Skin of body (tissue), 2 donors: ENCODE results near the gene NUBP2. TPM values are rescaled to one million over a fixed set of nuclear protein-coding genes. Genes with fewer than 3 reads are reported as not detected.

ENCODE experiments used
- DNase-seq: peaks from one replicate; lab custom pipeline; 2025; lab: John Stamatoyannopoulos, UW
- total RNA-seq: library from RNA; depleted of rRNA; stranded (reverse); fragments of >200 nt; gene quantifications from one replicate; pipeline ENCODE4 v1.2.3, GENCODE V29; 2014

NUBP2 gene
- total RNA-seq, 1 donor from 2014 or later: 26.0 TPM

DNA sequence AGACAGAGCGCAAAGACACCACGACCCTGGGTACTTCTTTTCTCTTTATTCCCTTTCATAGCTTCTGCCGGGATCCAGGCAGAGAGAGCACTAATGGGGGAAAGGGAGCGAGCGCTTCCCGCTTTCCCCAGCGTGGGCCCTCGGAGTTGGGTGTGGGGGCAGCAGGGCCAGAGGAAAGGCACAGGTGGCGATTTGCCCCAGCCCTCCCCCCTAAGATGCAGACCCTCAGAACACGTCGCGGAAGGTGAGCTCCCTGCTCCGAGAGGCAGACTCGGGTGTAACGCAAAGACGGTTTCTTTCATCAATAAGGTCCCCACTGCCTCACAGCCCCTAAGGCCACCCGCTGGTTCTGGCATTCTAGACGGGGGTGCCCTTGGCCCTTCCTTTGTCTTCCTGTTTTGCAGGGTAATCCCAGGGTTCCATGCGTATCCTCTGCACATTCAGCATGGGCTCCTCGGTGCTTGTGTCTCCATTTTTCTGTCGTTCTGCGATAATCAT, 10.8 kb upstream of the NUBP2 start:
- peak; percentile 23 for DNase-seq

DNA sequence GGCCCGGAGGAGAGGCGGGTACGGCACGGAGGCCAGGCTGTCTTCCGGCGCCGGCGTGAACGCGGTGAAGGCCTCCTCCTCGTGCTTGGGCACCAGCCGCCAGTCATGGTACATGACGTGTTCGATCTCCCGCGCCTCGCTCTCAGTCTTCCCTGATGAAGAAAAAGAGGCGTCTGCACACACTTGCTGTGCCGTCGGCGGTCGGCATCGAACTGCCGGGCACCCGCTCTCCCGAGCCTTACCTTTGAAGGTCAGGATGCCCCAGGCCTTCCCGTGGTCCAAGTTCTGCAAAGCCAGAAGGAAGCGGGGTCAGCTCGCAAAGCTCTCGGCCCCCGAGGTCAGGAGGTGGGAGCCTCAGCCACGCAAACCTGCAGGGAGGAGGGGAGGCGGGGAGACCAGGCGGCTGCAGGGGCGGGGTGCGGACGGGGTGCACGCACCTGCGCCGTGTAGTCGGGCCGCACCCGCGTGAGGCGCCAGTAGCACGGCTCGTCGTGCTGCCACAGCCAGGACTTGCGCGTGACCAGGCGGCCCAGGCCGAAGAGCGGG, 10.3 kb upstream of the NUBP2 start, which contains the start of gene EME2:
Gene EME2, plus strand, starts transcription at position 449 of the 546 bp plus-strand sequence. CDS start 418 bp downstream, outside the sequence.
- DNase-seq: no peak

- DNase-seq: peak; percentile 57
Measured at GRCh38 chr16:1772908-1773702, 9.7 kb upstream of the NUBP2 start, which contains the start of gene MRPS34. MRPS34 (minus strand) TSS chr16:1773134; CDS start chr16:1773119, 15 bp downstream.

DNA sequence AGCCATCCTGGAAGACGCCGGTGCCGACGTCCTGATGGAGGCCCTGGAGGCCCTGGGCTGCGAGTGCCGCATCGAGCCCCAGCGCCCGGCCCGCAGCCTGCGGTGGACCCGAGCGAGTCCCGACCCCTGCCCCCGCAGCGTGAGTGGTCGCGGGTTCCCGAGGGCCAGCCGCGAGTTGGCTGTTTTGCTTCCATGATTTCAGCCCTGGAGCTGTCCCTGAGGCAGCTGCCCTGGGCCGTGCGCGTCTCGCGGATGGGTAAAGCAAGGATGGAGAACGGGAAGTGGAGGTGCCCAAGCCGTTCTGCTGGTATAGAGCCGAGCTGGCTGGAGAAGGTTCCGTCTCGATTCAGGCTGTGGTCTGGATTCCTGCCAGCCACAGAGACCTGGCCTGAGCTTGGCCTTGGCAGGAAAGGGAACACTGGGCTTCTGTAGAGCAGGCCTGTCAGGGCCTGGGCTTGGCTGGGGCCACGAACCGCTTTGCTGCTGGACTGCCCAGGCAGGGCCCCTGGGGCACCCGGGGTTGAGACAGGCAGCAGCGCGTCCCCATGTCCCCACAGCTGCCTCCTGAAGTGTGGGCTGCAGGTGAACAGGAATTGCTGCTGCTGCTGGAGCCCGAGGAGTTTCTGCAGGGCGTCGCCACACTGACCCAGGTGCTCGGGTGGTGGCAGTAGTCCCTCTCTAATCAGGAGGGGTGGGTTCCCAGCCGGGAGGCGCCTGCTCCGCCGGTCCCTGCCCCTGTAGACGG, 8.9 kb upstream of the NUBP2 start:
- no peak for DNase-seq

DNA sequence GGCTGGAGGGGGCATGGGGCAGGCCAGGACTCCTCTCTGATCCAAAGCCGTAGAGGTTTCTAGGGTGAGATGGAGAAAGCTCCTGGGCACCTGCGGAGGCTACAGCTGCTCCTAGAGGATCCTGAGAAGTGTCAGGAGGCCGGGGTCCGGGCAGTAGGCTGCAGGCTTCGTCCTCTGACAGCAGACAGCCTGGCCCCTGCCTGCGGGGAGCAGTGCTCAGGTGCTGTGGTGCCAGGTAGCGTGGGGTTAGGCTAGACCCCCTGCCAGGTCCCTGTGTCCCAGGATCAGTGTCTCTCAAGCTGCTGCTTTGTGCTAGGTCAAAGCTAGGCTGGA, 8.3 kb upstream of the NUBP2 start:
- no peak for DNase-seq

DNA sequence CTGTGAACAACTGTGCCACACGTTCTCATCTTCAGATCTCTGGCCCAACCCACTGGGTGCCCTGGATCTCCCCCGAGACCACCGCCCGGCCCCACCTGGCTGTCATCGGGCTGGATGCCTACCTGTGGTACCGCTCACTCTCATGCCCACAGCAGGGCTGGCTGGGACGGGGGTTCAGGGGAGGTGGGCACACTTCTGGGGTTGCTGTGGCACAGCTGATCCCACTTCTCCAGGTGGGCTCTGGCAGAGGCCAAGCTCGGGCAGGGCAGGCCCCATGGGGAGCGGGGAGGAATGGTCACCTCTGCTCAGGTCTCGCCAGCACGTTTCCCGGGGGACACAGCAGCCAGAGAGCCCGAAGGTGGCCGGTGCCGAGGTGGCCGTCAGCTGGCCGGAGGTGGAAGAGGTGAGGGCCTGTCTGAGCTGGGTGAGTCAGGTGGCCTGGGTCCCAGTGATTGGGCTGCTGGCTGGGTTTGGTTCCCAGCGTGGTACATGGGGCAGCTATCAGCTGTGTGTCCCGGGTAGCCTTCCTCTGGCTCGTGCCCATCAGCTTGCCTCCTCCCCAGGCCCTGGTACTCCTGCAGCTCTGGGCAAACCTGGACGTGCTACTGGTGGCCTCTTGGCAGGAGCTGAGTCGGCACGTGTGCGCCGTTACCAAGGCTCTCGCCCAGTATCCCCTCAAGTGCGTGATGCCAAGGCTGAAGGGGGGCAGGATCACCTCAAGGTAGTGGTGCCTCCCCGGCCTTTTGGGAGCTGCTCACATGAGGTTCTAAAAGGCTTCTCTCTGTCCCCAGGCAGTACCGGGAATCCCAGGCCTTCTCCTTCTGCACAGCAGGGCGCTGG, 7.5 kb upstream of the NUBP2 start:
- DNase-seq: no peak

GRCh38 chr16:1775846-1776671, 6.7 kb upstream of the NUBP2 start:
- DNase-seq: no peak

DNA sequence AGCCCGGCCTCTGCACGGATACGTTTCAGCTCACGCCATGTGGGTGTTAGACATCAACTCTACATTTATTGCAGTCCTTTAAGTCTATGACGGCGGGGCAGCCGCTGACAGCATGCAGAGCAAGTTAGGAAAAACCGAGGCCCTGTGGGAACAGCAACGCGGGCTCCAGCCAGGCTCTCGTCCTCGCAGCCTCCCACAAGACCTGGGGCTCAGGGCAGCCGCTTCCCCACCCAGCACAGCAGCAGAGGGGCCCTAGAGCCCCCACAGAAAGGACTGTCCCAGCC, 6.1 kb upstream of the NUBP2 start:
- DNase-seq: no peak

DNA sequence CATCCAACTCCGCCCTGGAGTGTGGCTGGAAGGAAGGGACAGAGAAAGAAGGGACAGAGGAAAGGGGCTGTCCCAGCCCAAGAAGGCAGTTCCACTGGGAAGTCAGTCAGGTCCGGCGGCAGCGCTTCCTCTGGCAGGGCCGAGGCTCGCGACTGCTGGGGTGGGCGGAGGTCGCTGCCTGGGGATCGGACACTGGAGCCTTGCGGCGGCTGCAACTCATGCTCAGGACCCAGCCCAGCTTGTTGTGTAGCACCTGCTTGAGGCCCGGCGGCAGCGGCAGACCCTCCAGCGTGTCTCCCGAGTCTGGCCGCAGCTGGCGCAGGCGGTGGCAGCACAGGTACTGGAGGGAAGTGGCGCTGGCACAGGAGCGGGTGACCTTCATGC, 5.8 kb upstream of the NUBP2 start:
- no peak for DNase-seq

DNA sequence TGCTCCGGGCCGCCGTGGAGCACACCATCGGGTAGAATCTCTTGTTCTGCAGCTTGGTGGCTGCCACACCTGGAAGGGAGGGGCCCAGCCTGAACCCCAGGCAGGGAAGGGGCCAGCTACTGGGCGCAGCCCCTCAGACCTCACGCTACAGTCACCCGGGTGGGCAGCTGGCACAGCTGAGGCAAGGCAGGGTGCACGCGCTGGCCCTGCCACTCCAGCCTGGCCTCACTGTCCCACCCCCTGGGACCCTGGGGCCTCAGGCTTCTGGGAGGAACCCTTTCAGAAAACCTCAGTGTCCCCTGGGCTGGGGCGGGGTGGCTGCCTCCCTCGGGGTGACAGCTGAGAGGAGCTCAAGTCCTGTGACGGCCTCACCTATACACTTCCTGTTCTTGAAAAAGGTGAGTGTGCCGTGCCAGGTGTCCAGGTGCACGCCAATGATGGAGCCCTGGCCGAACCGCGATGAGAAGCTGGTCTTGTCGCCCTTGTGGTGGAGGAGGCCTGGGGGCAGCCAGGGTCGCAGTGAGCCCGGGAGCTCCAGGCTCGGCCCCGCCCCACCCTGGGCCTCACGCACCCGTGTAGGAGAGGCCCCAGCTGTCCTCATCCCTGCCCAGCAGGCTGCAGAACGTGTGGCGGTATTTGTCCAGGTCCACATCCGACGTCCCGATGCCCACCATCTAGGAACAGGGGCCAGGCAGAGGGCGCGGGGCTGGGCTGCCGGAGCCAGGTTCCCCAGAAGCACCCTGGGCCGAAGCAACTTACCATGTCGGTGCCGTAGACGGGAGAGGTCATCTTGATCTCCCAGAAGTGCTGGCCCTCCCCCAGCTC, 5.2 kb upstream of the NUBP2 start:
- DNase-seq: no peak

- DNase-seq: no peak
Measured at GRCh38 chr16:1778200-1779179, 4.3 kb upstream of the NUBP2 start.

GRCh38 chr16:1779234-1779701, 3.5 kb upstream of the NUBP2 start:
- DNase-seq: no peak

DNA sequence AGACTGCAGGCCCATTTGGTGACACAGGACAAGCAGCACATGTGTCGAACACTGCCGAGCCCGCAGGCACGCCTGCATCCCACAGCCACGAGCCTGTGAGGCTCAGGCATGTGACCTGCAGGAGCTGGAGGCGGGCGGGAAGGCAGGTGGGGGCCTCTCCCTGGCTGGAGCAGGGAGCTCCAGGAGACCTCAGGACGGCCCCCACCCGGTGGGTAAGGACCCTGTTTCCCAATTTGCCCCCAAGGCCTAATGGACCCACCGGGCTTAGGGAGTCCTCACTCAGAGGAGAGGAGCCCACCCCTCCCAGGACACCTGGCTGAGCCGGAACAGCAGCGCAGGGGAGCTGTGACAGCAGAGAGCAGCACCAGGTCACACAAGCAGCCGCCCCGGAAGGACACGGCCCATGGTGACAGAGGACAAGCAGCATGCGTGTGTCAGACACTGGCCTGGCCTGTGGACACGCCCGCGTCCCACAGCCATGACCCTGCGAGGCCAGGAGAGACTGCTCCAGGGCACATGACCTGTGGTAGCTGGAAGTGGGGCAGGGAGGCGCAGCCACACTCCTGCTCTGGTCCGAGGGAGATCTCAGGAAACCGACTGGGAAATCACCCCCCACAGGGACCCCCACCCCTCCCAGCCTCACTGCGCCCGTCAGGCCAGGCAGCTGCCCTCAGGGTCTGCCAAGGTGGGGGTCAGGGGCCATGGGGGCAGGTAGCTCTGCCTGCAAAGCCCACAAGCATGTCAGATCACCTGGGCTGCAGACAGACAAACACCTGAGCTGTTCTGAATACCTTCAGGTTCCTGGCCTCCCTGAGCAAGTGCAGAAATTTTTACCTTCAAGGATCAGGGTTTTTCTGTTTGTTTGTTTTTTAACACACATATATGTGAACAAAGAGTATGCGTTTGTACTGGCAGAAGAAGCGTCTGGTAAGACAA, 2.8 kb upstream of the NUBP2 start:
- DNase-seq: no peak

- no peak for DNase-seq
Measured at GRCh38 chr16:1780677-1781072, 2.1 kb upstream of the NUBP2 start.

DNA sequence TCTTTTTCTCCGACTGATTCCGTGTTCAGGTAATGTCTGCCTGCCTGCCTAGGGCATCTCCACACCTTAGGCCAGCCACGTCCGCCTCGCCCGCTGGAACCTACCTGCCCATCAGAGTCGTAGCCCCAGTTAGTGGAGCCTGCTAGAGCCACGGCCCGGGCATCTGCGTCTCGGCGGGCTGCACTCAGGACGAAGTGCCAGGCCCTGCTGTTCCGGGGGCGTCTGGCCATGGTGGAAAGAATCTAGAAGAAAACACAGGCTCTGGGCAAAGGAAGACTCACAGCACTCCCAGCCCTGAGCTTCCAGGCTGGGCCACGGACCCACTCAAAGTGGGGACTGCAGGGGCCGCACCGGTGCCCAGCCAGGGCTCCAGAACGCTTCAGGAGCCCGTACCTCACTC, 1.5 kb upstream of the NUBP2 start:
- no peak for DNase-seq

DNA sequence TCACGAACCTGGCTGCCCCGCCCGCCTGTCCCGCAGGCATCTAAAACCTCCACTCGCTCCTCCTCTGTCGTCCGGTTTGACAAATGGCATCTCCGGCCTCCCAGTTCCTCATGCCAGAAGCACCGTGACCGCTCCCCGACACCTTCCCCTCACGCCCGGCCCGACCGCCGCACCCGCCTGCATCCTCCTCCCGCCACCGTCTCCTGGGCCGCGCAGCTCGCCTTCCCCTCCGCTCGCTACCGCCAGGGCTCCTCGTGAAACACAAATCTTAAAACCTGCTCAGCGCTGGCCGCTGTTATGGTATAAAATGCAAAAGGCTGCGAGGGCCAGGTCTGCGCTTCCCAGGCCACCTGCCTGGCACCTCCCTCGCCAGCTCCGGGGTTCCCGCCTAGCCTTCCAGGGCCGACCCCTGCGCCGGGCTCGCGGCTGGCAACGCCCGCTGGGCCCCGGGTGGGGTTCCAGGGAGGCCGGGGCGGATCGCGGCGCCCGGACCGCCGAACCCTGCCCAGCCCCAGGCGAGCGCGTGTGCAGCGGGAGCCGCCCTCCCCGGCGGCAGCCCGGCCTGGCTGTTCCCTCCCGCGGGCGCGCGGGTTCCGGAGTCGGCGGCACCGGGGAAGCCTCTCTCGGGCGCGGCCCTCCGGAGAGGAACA, 877 bp upstream of the NUBP2 start:
- no peak for DNase-seq
